DND-41 (cell line): ENCODE data around the gene FBXO11.

Source experiments
- EZH2 ChIP-seq: IDR thresholded peaks from 3 replicates; pipeline ENCODE4 v1.6.1; 2012; ENCODE audit warnings: borderline replicate concordance, low read depth, mild to moderate bottlenecking, moderate library complexity, low read length, inconsistent platforms; ENCODE audit not compliant: severe bottlenecking
- TF ChIP-seq, protein P1 (sequence below): IDR thresholded peaks from 2 replicates; pipeline ENCODE4 v1.5.1; 2012; ENCODE audit warnings: borderline replicate concordance, low read length, moderate library complexity, mild to moderate bottlenecking; ENCODE audit not compliant: poor library complexity, severe bottlenecking; ENCODE audit errors: extremely low read depth

DNA sequence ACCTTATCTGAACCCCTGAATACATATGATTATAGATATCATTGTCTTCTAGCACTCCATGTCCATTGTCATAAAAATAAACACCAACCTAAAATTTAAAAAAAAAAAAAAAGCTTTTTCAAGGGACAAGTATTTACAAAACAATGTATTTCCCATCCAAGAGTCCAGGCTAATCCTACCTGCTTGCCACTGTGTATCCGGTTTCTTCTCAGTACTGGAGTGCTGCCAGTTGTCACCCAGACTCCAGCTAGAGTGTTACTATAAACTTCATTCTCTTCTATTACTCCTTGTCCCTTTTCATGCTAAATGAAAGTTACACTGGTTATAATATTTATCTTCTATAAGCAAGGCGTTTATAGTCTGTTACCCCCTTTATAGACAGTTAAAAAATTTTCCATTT, 87.5 kb downstream of the FBXO11 start:
- TF ChIP-seq, protein P1, sequence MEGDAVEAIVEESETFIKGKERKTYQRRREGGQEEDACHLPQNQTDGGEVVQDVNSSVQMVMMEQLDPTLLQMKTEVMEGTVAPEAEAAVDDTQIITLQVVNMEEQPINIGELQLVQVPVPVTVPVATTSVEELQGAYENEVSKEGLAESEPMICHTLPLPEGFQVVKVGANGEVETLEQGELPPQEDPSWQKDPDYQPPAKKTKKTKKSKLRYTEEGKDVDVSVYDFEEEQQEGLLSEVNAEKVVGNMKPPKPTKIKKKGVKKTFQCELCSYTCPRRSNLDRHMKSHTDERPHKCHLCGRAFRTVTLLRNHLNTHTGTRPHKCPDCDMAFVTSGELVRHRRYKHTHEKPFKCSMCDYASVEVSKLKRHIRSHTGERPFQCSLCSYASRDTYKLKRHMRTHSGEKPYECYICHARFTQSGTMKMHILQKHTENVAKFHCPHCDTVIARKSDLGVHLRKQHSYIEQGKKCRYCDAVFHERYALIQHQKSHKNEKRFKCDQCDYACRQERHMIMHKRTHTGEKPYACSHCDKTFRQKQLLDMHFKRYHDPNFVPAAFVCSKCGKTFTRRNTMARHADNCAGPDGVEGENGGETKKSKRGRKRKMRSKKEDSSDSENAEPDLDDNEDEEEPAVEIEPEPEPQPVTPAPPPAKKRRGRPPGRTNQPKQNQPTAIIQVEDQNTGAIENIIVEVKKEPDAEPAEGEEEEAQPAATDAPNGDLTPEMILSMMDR: no peak
- TF ChIP-seq EZH2: no peak
